ENCODE data around the gene APOC1.
"Not testable (repeated sequence)": the region's sequence is repeated elsewhere in the genome, so short reads cannot be mapped to it uniquely, and the experiment has no call there.

Gene APOC1

GRCh38 chr19:44914433-44915206 lies at the start of gene APOC1:
TSS of gene APOC1 (plus strand) at chr19:44914608. CDS start at chr19:44914892, 284 bp downstream.
- peak; percentile 38 to 59 for DNase-seq (ENCODE audit: low read depth in 1 of 2, low spot score in 1 of 2)

- no peak for DNase-seq (ENCODE audit: low read depth in 1 of 2, low spot score in 1 of 2)
Measured at GRCh38 chr19:44865196-44865767, 49.1 kb upstream of the APOC1 start.

DNA sequence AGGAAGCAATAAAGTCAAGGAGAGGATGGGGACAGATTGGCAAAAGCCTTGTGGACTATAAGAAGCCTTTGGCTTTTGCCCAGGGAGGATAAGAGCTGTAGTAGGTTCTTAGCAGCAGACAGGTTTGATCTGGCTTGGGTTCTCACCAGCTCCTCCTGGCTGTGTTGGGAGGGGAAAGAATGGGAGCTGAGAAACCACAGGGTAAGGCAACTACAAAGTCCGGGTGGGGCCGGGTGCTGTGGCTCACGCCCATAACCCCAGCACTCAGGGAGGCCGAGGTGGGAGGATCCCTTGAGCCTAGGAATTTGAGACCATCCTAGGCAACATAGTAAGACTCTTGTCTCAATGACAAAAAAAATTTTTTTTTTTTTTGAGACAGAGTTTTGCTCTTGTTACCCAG lies 47.7 kb upstream of the APOC1 start:
- DNase-seq (ENCODE audit: low read depth in 1 of 2, low spot score in 1 of 2), result no peak

DNA sequence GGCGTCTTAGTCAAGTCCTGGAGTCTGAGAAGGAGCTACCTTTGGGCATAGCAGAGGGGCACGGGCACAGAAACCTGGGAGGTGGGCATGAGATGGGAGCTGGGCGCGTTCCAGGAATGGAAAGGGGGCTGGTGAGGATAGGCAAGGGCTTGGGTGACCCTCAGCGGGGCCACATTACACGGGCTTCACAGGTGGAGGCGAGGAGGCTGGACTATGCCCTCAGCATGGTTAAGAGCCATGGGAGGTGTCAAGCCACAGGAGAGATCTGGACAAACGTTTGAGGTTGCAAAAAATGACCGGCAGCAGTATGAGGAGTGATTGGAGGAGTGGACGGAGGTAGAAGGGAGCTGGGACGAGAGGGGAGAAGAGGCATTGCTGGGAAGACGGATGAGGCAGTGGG lies 46.8 kb upstream of the APOC1 start:
- no peak for DNase-seq (ENCODE audit: low read depth in 1 of 2, low spot score in 1 of 2)

DNA sequence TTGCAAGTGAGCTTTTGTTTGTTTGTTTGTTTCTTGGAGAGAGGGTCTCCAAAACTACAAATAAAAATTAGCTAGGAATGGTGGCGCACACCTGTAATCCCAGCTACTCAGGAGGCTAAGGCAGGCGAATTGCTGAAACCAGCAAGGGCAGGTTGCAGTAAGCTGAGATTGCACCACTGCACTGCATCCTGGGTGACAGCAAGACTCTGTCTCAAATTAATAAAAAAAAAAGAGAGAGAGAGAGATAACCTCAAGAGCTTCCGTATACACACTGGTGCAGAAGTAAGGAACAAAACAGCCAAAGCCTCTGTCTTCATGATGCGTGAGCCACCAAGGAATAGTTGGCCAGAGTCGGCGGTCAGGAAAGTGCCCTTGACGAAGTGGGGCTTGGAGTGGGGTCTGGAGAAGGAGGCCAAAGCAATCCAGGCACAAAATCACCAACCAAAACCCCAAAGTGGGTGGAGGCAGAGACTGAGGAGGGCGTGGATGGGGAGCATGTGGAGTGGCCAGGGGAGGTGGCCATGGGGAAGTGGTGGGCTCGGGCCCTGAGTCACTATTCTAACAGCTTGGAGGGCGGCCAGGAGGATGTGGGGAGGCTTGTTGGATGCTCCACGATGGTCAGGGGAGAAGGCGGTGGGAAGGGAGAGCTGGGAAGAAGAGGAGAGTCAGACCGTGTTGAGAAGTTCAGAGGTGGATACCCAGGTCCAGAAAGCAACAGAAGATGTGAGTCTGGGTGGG lies 44.5 kb upstream of the APOC1 start:
- no peak for DNase-seq (ENCODE audit: low read depth in 1 of 2, low spot score in 1 of 2)

GRCh38 chr19:44871809-44872208 lies 42.6 kb upstream of the APOC1 start:
- no peak for DNase-seq (ENCODE audit: low read depth in 1 of 2, low spot score in 1 of 2)

DNA sequence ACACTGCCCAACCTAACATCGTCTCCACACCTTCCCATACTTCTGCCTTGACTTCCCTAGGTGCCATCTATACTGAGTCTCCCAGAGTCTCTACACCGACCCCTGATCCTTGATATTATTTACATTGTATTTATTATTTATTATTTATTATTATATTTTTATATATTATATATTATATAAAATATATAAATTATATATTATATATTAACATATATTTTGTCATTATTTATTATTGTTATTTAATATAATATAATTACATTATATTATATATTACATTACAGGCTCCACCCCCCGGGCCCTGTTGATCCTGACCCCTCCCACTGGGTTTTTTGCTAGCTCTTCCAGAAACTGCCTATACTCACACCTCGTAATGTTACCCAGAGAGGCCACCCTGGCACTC lies 41.7 kb upstream of the APOC1 start:
- DNase-seq (ENCODE audit: low read depth in 1 of 2, low spot score in 1 of 2), result no peak

DNA sequence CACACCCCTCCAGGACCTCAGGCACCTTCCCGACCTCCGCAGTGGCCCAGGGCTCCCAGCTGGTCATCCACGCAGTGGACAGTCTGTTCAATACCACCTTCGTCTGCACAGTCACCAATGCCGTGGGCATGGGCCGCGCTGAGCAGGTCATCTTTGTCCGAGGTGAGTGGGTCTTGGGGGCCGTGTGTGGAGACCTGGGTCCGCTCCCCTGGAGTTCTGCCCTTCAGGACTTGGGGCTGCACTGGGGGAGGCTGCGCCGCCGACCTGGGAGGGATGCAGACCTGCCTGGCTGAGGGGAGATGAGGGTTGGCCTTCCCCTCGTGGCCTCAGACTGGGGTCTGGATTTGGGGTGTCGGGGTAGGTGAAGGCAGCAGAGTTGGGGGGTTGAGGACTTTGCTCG lies 40.1 kb upstream of the APOC1 start:
- no peak for DNase-seq (ENCODE audit: low read depth in 1 of 2, low spot score in 1 of 2)

DNA sequence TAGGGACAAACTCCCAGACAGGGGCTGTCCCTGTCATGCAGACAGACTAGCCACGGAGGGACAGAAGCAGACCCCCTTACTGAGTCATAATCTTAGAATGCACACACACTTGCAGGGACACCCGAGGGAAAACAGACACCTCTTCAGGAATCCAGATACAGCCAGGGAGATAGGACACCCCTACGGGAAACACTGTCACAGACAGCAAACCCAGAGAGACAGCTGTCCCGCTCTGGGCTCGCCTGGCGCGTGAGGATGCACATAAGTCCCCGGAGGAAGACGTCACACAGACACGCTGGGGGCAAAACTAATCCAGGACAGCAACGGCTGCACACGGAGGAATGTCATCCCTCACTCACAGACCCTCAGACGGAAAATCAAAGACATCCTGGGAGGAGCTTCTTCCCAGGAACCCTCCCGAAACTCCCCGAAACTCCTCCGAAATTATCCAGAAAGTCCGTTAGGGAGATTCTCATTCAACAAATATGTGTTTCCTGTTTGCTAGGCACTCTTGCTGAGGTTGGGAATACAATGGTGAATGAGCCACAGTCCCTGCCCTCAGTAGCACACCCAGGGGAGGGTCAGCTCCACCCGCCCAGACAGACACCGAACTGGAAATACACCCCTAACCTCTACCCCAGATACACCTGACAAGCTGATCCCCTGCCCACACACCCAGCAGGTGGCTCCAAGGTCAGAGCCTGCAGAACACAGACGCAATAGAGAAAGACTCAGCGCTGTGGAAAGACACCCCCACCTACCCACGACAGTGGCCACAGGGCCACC lies 38.5 kb upstream of the APOC1 start:
- no peak for DNase-seq (ENCODE audit: low read depth in 1 of 2, low spot score in 1 of 2)

DNA sequence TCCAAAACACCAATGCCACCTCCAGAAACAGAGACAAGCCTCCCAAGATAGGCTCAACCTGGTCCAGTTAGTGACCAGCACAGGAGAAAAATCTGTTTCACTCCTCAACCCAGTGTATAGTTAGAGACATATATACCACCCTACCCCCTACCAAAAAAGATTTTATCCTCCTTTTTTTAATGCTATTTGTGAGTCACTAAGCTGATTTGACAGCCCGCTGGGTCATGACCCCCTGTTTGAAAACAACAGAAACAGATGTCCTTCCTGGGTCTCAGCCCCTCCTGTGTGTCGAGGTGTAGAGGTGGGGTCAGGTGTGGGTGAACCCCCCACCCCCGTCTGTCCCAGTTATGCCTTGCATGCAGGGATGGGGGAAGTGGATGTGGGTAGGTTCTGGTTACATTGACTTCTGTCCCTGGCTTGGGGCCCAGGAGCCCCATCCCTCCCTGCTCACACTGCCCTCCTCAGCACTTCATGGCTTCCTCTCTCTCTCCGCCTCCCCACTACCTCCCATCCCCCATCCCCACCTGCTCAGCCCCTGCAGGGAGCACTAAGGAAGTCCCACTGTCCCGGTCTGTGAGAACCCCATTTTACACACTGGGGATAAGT lies 37.4 kb upstream of the APOC1 start:
- no peak for DNase-seq (ENCODE audit: low read depth in 1 of 2, low spot score in 1 of 2)

GRCh38 chr19:44878120-44878865 lies 36.1 kb upstream of the APOC1 start:
- DNase-seq (ENCODE audit: low read depth in 1 of 2, low spot score in 1 of 2), result no peak

- no peak for DNase-seq (ENCODE audit: low read depth in 1 of 2, low spot score in 1 of 2)
Measured at GRCh38 chr19:44879309-44880065, 34.9 kb upstream of the APOC1 start.

GRCh38 chr19:44882063-44882462 lies 32.3 kb upstream of the APOC1 start:
- no peak for DNase-seq (ENCODE audit: low read depth in 1 of 2, low spot score in 1 of 2)

- DNase-seq (ENCODE audit: low read depth in 1 of 2, low spot score in 1 of 2), result not testable (repeated sequence)
Measured at GRCh38 chr19:44882619-44883397, 31.6 kb upstream of the APOC1 start.

DNA sequence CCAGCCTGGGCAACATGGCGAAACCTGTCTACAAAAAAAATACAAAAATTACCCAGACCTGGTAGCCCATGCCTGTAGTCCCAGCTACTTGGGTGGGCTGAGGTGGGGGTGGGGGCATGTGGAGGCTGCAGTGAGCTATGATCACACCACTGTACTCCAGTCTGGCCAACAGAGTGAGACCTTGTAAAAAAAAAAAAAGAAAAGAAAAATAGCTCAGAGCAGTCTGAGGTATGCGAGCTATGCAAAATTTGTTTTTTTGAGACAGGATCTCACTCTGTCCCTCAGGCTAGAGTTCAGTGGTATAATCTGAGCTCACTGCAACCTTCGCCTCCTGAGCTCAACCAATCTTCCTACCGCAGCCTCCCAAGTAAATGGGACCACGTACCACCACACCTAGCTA lies 30.5 kb upstream of the APOC1 start:
- DNase-seq (ENCODE audit: low read depth in 1 of 2, low spot score in 1 of 2), result no peak

DNA sequence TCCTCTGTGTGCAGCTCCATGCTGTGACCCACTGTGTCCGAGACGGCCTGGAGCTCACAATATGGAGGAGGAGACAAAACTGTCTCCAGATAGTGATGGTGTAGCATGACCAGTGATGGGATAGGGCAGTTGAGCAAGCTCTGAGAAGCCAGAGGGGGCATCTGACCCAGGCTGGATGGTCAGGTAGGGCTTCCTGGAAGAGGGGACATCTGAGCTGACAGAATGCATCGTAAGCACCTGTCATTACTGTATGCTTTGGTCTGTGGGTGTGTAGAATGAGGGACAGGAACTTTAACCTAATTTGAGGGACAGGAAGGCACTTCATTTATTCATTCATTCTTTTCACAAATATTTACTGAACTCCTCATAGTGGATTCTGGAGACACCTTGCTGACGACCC lies 29.8 kb upstream of the APOC1 start:
- DNase-seq (ENCODE audit: low read depth in 1 of 2, low spot score in 1 of 2), result no peak

- DNase-seq (ENCODE audit: low read depth in 1 of 2, low spot score in 1 of 2), result no peak
Measured at GRCh38 chr19:44886141-44886540, 28.3 kb upstream of the APOC1 start.

DNA sequence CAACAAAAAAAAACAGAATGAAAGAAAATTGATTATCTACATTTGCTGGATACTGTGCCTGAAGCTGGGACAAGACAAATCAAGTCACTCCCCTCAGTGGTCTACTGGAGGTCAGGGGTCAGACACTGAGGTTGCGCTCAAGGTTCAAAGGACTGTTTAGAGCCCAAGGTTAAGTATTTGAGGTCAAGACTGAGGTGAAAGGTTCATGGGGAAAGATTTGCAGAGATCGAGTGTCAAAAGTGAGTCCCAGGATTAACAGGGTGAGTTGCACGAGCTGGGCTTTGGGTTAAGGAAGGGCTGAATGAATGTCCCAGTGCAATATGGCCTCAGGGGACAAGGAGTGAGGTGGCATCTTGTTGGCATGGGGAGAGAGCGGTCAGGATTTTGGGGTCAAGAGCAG lies 26.8 kb upstream of the APOC1 start:
- no peak for DNase-seq (ENCODE audit: low read depth in 1 of 2, low spot score in 1 of 2)

- DNase-seq (ENCODE audit: low read depth in 1 of 2, low spot score in 1 of 2), result not testable (repeated sequence)
Measured at GRCh38 chr19:44888335-44888734, 26.1 kb upstream of the APOC1 start.
